Muscle of back (tissue), 13 donors: ENCODE measurements around the gene EDEM1. TPM values are rescaled to one million over a fixed set of nuclear protein-coding genes. Genes with fewer than 3 reads are reported as not detected.
"Not testable (repeated sequence)": the region's sequence is repeated elsewhere in the genome, so short reads cannot be mapped to it uniquely, and the experiment has no call there.

Experiments used
- DNase-seq, 3 donors: peaks; one replicate each; pipeline versions ENCODE4 v3.0.0 to v3.0.0-alpha.2; 2013
- long read RNA-seq, 9 donors: transcript quantifications; one replicate each; lab custom pipeline, GENCODE V29; 2026
- polyA plus RNA-seq, 10 donors: library from polyadenylated mRNA; unstranded; fragments of 120-200 nt; gene quantifications; one replicate each; pipeline ENCODE4 v1.2.1, GENCODE V29; 2013; ENCODE audit not compliant: insufficient read length in 10 of 10

The EDEM1 gene
- 10 to 100 TPM in 8 of 10 donors, 1 to 10 TPM in 2; 7.6 to 15.9 (median 11.9) TPM for polyA plus RNA-seq
- long read RNA-seq, donor 1, full-length matches to known transcripts: 1 of 1 reads
- long read RNA-seq, donor 1, partial matches to known transcripts: 0 of 1 reads
- long read RNA-seq, donor 1, other reads (novel, unspliced or antisense): 0 of 1 reads
- long read RNA-seq, donor 2: 0 reads
- long read RNA-seq, donor 3: 0 reads
- long read RNA-seq, donor 4: 0 reads
- long read RNA-seq, donor 5, full-length matches to known transcripts: 1 of 1 reads
- long read RNA-seq, donor 5, partial matches to known transcripts: 0 of 1 reads
- long read RNA-seq, donor 5, other reads (novel, unspliced or antisense): 0 of 1 reads
- long read RNA-seq, donor 6: 0 reads
- long read RNA-seq, donor 7: 0 reads
- long read RNA-seq, donor 8: 0 reads
- long read RNA-seq, donor 9: 0 reads

DNA sequence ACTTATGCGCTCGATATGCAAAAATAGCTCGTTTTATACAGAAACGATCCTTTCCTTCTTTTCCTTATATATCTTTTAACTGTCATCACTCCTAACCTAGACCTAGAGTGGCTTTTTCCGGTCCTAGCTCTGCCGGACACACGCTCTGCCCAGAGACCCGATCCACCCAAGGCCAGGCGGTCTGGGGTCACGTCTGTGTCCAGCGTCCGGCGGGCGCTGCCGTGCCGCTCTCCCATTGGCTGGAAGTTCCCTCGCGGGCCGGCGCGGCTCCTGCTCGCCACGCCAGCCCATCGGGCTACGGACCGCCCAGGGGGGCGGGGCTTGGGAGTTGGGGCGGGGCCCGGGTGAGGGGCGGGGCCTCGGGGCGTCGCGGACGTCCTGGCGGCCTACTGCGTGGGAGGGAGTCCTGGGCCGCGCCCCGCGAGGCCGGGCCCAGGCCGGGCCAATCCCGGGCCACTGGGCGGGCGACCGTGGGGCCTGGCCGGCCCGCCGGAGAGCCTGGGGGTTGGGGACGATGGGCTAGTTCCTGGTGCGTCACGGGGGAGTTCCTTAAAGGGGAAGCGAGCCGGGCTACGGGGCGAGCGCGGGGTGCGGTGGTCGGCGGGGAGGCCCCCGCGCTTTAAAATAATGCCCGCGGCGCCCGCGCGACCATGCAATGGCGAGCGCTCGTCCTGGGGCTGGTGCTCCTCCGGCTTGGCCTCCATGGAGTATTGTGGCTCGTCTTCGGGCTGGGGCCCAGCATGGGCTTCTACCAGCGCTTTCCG lies at the start of gene EDEM1:
EDEM1 (plus strand) TSS at position 552 of the 764 bp plus-strand sequence; CDS start at position 651, 99 bp downstream.
- DNase-seq: peak; percentile 95 to 97 (median 96)

DNA sequence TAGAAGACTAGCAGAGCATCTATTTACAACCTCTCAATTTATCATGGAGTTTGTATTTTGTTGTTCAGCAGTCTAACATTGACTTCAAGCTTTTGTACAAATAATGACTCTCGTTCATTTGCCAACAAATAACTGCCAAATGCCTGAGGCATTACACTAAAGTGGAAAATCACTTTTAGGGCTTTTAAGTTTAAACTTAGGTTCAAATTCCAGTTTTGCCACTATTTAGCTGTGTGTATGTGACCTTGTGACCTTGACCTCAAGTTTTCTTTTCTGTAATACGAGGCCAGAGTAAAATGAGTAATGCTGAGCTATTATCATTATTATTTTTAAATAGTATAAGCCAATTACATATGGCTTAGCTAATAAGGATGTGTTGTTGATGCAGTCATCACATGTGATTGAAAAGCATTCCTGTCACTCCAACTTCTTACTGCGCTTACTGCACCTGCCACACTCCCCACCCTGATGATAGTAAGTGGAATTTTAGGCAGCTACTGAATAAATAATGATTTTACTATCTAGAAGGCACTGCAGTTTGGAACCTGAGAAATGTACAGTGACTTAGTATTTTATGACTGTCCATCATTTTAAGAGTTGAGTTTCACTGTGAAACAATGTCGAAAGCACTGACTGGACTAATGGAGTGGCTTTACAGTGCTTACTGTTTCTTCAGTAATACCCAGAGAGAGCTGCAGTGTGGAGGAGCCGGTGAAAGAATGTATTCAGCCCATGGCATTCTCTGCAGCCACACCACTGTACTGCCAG lies 49.1 kb upstream of the EDEM1 start:
- peak in 1 of 3 donors; percentile 13 for DNase-seq

DNA sequence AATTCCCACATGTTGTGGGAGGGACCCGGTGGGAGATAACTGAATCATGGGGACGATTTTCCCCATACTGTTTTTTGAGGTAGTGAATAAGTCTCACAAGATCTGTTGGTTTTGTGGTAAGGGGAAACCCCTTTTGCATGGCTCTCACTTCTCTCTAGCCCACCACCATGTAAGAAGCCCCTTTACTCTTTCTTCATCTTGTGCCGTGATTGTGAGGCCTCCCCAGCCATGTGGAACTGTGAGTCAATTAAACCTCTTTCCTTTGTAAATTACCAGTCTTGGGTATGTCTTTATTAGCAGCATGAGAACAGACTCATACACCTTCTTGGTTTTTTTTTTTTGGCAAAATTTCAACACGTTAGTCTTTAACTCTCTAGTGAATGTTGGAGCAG lies 47.3 kb upstream of the EDEM1 start:
- DNase-seq: no peak

DNA sequence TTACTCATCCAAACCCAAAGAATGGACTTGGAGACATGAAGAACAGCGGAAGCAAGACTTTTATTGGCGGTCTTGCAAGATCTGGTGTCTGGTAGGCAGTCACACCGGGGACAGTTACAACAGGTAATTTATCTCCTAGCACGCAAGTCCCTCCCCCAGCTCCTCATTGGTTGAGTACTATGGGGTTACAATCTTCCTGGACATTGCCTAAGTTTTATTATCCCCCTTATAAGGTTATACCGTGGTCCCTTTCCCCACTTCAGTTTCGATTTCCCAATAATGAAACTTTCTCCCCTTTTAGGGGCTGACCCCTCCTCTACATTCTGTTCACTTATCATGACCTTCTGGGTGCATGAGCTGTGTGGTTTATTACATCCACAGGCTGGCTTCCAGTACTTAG lies 46.7 kb upstream of the EDEM1 start:
- no peak for DNase-seq

DNA sequence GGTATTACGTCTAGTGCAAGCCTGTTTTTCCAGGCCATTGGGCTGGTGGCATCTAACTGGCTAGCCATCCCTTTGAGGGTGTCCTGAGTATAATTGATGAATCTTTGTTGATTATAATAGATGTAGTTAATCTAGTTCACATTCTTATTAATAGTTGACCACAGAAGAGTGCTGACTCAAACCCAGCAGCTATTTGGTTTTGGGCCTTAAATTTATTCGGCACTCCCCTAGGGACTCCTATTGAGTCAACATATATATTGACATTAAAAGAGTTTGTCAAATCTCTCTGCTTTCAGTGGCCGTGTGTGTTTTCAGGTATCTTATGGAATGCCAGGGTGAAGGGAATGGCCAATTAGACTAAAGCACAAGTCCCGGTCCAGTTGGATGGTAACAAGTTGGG lies 45.7 kb upstream of the EDEM1 start:
- DNase-seq: no peak

DNA sequence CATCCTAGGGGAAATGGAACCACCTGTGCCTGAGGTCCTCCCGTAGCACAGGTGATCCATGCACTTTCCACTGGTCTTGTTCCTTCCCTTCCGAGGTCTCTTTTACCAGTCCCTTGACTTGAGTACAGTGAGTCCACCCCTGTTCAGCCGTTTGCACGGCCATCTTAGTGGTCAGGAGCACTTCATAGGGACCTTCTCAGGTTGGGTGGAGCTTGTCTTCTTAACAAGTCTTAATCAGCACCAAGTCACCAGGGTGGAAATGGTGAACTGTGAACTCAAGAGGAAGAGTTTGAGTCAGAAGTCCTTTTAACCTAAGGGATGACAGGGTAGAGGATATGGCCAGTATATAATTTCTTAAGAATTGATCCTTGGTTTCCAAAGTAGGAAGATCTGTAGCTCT lies 44.0 kb upstream of the EDEM1 start:
- DNase-seq: no peak

DNA sequence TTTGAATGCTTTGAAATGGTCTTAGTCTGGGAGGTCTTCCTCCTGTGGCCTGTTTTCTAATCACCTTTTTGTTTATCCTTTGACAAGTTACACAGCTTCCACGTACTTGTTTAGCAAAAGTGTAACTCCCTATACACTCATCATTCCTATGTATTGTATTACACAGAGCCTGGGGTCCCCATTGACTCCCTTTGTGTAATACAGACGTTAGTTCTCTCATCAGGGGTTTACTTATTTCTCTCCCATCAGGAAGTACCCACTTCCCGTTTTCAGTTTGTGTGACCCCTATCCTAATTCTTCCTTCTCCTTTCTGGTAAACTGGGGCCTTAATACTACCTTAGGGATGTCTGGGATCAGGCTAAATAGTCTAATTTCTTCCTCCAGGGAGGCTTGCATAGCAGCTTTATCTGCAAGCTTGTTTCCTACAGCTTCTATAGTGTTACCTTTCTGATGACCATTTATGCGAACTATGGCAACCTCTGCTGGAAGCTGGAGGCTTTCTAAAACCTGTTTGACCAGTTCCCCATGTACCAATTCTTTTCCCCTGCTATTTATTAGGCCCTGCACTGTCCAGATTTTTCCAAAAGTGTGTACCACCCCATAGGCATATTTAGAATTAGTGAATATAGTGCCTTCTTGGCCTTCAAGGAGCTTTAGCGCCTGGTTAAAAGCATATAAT lies 43.1 kb upstream of the EDEM1 start:
- DNase-seq: no peak

DNA sequence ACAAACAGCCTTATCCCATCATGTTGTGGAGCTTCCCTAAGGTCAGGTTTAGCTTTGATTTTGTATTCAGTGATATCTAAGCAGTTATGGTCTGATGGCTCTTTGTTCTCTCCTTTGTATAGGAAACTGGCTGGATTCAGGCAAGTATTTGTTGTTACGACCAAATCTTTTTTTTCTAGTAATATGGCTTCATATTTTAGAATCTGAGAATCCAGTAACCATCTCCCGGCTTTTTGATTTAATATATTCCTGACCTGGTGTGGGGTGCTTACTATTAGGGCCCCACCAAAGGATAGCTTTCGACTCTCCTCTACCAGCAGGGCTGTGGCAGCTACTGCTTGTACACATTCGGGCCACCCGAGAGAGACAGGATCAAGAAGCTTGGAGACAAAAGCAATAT lies 42.4 kb upstream of the EDEM1 start:
- no peak for DNase-seq

DNA sequence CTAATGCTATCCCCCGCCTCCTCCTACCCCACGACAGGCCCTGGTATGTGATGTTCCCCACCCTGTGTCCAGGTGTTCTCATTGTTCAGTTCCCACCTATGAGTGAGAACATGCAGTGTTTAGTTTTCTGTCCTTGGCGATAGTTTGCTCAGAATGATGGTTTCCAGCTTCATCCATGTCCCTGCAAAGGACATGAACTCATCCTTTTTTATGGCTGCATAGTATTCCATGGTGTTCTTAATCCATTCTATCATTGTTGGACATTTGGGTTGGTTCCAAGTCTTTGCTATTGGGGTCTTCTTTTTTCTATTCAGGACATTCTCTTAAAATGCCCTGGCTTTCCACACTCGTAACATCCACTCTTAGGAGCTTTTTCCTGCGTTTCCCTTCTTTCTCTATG lies 40.4 kb upstream of the EDEM1 start:
- not testable (repeated sequence) for DNase-seq

DNA sequence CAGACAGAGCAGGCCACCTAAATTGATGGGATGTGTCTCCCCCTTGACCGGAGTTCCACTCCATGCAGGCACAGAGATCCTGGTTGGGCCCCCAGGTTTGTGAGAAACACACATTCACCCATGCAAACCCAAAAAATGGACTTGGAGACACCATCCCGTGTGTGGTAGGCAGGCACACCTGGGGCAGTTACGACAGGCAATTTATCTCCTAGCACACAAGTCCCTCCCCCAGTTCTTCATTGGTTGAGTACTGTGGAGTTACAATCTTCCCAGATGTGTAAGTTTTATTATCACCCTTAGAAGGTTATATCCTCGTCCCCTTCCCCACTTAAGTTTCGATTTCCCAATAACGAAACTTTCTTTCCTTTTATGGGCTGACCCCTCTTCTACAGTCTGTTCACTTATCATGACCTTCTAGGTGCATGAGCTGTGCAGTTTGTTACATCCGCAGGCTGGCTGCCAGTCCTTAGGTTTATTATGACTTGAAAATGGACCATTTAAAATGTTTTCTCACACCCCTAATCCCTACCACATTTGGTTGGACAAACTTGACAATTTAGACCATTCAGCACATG lies 38.1 kb upstream of the EDEM1 start:
- no peak for DNase-seq

DNA sequence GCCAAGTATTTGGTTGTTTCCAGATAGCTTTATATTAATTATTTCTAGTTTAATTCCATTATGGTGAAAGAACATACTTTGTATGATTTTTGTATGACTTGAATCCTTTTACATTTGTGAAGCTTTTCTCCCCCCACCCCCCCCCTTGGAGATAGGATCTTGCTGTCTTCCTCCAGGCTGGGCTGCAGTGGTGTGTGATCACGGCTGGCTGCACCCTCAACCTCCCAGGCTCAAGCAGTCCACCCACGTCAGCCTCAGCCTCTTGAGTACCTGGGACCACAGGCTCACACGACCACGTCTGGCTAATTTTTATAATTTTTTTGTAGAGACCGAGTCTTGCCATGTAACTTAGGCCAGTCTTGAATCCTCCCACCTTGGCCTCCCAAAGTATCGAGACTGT lies 35.9 kb upstream of the EDEM1 start:
- no peak for DNase-seq

DNA sequence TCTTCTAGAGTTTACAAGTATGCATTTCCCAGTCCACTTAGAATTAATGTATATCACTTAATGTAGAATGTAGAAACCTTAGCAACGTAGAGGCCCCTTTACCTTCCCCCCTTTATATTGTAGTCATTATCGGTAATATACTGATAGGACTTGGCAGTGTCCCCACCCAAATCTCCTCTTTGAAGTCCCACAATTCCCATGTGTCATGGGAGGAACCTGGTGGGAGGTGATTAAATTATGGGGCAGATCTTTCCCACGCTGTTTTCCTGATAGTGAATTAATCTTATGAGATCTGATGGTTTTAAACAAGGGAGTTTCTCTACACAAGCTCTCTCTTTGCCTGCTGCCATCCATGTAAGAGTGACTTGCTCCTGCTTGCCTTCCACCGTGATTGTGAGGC lies 34.4 kb upstream of the EDEM1 start:
- no peak for DNase-seq

DNA sequence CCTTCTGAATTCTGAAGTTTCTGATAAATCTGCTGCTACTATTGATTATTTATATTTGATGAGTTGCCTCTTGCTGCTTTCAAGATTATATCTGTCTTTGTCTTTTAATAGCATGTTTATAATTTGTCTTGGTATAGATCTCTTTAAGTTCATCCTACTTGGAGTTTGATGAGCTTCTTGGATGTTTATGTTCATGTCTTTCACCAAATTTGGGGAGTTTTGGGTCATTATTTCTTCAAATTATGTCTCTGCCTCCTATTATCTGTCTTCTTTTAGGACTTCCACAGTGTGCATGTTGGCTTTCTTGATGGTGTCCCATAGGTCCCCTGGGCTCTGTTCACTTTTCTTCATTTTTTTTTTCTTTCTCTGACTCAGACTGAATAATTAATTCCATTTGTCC lies 32.3 kb upstream of the EDEM1 start:
- no peak for DNase-seq

DNA sequence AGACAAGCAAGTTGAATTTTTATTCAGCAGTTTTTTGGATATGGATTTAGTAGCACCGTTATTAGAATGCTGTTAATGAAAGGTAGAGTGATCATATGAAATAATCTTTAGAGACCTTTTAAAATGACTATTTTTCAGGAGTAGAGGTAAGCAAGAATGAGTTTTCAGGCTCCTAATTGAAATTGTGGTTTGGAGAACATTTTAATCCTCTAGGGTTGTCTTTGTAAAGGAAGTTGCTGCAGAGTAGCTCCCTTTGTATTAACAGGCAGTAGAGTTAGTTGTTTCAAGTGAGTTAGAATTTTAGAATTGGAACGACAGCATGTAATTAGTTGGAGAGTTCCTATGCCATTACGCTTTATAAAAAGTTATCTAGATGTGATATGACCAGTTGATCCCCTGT lies 27.2 kb upstream of the EDEM1 start:
- no peak for DNase-seq

DNA sequence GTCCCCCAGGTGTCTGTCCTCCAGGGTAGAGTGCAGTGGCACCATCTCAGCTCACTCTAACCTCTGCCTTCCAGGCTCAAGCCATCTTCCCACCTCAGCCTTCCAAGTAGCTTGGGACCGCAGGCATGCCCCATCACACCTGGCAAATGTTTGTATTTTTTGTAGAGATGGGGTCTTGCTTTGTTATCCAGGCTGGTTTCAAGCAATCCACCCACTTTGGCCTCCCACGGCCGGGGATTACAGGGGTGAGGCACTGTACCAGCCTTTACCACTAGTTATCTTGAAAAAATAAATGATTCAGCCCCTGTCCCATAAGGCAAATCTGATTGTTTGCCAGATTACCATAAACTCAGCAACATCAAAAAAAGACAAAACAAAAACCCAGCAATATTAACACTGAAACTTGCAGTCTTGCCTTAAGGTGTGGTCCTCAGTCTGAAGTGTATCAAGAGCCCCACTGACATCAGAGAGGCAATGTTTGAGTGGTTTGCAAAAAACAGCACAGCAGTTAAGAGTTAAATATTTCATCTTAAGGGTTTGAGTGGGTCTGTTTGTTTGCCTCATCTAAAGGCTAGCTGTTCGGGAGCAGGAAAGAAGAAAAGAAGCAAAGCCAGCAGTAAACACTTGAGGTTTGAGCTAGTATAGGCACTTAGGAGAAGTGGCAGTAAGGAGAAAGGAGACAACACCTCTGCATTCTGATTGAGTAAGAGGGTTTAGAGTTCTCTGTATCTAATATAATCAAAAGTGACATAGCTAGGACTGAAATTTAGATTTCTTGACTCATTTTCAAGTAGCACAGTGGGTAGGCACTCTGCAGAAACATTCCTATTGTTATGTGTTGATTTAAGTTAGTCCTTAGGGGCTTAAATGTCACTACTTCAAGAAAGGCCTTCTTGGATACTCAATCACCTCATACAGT lies 26.3 kb upstream of the EDEM1 start:
- no peak for DNase-seq

DNA sequence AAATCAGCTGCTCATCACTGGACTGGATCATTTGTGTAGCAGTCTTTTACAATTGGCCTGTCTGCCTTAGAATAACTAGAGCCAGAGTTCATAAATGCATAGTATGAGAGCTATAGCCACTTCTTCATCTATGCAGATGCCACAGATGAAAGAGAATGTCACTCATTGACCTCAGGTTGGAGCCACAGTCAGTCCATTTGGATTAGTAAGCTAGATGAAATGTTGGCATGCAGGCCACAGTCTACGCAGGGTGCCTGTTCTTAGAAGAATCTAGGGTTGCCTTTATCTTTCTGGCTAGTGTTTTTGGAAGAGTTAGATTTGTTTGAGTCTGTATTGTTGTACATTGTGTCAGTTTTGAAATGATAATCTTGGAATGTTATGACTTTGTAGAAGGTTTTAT lies 25.4 kb upstream of the EDEM1 start:
- DNase-seq: no peak

DNA sequence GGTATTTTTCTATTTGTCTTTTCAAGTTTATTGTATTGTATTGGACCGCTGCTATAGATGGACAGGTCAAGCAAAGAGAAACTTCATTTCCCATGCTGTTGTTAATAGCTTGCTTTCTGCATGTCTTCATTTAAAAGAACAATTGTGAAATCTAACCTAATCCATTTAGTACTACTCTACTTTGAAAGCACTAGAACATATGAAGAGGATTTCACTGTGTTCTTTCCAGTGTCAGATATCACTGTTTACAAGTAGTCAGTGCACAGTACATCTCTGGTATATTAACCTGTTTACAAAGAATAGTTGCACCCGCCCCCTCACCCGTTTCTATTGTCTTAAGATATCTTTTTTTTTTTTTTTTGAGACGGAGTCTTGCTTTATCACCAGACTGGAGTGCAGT lies 21.8 kb upstream of the EDEM1 start:
- no peak for DNase-seq

DNA sequence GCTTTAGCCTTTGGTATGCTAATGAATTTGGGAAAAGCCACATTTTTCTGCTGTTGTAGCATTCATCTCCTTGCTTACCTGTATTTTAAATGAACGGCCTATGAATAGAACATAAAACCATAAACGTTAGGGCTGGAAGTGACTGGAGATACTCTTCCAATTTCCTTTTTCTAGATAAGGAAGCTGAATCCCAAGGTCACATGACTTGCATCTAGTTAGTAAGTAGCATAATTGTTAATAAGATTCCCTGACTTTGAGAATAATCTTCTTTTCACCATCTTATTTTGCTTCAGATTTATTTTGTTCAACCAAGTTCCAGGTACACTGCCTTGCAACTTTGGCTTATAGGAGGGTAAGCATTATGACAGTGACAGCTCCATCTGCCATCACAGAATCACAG lies 20.7 kb upstream of the EDEM1 start:
- DNase-seq: no peak

DNA sequence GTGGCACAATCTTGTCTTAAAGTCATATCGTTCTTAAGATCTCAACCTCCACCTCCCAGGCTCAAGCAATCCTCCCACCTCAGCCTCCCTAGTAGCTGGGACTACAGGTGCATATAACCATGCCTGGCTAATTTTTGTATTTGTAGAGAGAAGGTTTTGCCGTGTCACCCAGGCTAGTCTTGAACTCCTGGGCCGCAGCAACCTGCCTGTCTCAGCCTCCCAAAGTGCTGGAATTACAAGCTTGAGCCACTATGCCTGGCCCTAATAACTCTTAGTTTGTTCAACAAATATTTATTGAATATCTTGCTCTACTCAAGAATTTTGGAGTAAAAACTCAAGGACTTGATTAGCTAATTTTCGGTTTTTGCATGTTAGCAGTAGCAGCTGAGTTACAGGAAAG lies 19.4 kb upstream of the EDEM1 start:
- no peak for DNase-seq

DNA sequence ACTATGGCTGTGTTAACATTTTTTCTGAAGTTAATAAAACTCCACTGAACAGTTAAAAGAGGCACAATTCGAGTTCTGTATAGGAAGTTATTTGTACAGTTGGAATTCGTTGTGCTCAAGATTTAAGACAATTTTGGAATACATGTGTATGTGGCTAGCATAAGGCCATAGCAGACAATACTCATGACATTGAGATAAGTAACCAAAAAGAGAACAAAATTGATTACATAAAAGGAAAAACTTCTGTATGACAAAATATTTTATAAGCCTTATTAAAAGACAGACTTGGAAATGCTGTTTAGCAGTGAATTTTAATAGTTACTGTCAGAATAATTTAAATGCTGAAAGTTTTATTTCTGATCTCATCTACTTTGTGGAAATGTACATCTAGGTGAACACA lies 17.7 kb upstream of the EDEM1 start:
- no peak for DNase-seq
